WI38 (cell line): ENCODE results near the gene UBE2F.

ENCODE experiments used
- H3K4me3 ChIP-seq: 2 replicates; pipeline ENCODE4 v1.5.1; 2011; ENCODE audit warnings: low read depth, mild to moderate bottlenecking, control low read depth, low read length
- CTCF ChIP-seq: IDR thresholded peaks from 2 replicates; pipeline ENCODE4 v1.5.1; 2012; ENCODE audit warnings: low read depth, mild to moderate bottlenecking, control low read depth, low read length

The UBE2F gene

GRCh38 chr2:238069877-238070276, 103.1 kb downstream of the UBE2F start:
- no peak overlapping the region for H3K4me3 ChIP-seq
- no peak for TF ChIP-seq CTCF

DNA sequence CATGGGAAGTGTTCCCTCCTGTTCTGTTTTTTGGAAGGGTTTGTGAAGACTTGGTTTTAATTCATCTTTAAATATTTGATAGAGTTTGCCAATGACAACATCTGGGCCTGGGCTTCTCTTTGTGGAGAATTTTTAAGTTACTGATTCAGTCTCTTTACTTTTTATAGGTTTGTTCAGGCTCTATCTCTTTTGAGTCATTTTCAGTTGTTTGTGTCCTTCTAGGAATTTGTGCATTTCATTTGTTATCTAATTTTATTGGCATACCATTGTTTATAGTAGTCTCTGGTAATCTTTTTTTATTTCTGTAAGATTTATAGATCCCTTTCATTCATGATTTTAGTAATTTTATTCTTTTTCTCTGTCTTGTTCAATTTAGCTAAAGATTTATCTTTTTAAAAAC, 108.6 kb downstream of the UBE2F start:
- no peak overlapping the region for H3K4me3 ChIP-seq
- no peak for TF ChIP-seq CTCF

GRCh38 chr2:238077292-238077691, 110.5 kb downstream of the UBE2F start:
- H3K4me3 ChIP-seq = no peak overlapping the region
- TF ChIP-seq CTCF = no peak

DNA sequence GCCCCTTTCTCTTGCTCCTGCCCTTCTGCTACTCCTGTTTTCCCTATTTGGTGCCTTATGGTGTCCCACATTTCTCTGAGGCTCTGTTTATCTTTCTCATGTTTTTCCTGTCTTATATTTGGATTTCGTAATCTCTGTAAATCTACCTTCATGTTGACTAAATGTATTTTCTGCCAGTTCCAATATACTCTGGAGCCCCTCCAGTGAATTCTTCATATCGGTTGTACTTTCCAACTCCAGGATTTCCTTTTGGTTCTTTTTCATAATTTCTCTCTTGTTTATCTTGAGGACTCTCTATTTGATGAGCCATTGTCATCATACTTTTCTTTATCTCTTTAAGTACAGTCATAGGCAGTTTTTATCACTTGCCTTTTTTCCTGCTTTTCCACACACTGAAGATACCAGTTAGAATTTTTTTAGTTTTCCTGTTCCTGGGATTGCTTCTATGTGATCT, 113.1 kb downstream of the UBE2F start:
- TF ChIP-seq CTCF = no peak
- no peak overlapping the region for H3K4me3 ChIP-seq

GRCh38 chr2:238080518-238080917, 113.7 kb downstream of the UBE2F start:
- no peak for TF ChIP-seq CTCF
- no peak overlapping the region for H3K4me3 ChIP-seq

DNA sequence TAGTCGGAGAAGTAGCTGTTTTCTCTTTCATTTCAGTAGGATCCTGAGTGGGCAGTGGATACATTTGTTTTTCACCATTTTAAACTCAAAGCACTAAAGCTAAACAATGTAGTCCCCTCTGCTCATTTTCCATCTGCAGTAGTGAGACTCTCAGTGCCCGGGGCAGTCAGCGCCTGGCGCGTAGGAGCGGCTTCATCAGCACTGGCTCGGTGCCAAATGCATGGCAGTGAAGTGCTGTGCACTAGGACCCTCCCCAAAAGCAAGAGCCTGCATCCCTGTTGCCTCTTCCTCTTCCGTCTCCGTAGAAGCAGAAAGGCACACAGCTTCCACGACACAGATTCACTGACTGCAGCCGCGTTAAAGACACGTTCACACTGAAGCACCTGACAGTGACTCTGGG, 114.3 kb downstream of the UBE2F start:
- no peak overlapping the region for H3K4me3 ChIP-seq

DNA sequence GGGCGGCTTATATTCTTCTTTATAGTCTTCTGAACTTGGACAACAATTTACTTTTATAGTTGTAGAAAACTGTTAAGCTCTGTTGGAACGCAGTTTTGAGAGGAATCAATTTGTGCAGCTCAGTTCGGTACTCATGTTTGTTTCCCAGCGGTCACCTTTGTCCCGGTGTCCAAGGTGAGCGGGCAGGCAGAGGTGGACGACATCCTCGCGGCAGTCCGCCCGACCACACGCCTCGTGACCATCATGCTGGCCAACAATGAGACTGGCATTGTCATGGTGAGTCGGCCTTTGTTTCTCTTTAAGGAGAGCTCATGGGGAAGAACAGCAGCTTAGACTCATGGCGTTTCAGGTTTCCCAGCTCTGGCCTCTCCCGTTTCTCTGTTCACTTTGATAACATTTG, 114.7 kb downstream of the UBE2F start:
- no peak overlapping the region for H3K4me3 ChIP-seq
- TF ChIP-seq CTCF = no peak

More for the DNA sequence above, 114.3 kb downstream of the UBE2F start:
- TF ChIP-seq CTCF = no peak
